A549 (cell line): ENCODE measurements around the gene DBNDD1. TPM values are rescaled to one million over a fixed set of nuclear protein-coding genes. Genes with fewer than 3 reads are reported as not detected.

Experiments used
- ATAC-seq, 2 experiments: fragments of 200-7000 bp in 1 of 2; fragments of >200 bp in 1 of 2; cut with Nextera tagmentation in 1 of 2; cut with Tn5 transposase in 1 of 2; 3 replicates each; pipeline versions ENCODE4 v1.8.0 to v1.9.1; 2018 to 2020; ENCODE audit warnings: mild to moderate bottlenecking in 1 of 2, moderate library complexity in 1 of 2
- CTCF ChIA-PET: fragments of 300-600 bp; sonication (Branson Sonifier 250); formaldehyde crosslinking; extraction: SDS; loops from one replicate; lab custom pipeline; 2021; ENCODE audit warnings: antibody characterized with exemption, inconsistent platforms; lab: Yijun Ruan, JAX
- POLR2A ChIA-PET: fragments of 350-600 bp; formaldehyde crosslinking; extraction: SDS; loops from one replicate; lab custom pipeline; 2021; ENCODE audit warnings: antibody characterized with exemption, inconsistent platforms; lab: Yijun Ruan, JAX
- DNase-seq, 2 experiments: peaks; one replicate each; pipeline versions ENCODE4 v3.0.0 to v3.0.0-alpha.2; 2011 to 2016; ENCODE audit warnings: low read depth in 1 of 2, low spot score in 1 of 2
- FAIRE-seq: peaks from 2 replicates; lab custom pipeline; 2011; peaks lifted over from hg19 to GRCh38; lab: Jason Lieb, UNC
- H3K27ac ChIP-seq, 2 experiments: fragments of >200 bp; sonication (Bioruptor Twin); formaldehyde crosslinking; 3 replicates each; pipeline ENCODE4 v1.5.1; 2016 to 2017
- H3K4me1 ChIP-seq: fragments of >200 bp; sonication (Bioruptor Twin); formaldehyde crosslinking; 3 replicates; pipeline ENCODE4 v1.6.1; 2016
- H3K4me2 ChIP-seq: fragments of >200 bp; sonication (Bioruptor Twin); formaldehyde crosslinking; 3 replicates; pipeline ENCODE4 v1.6.1; 2016
- H3K4me3 ChIP-seq: fragments of >200 bp; sonication (Bioruptor Twin); formaldehyde crosslinking; 3 replicates; pipeline ENCODE4 v1.5.1; 2016
- H3K9me3 ChIP-seq: fragments of >200 bp; sonication (Bioruptor Twin); formaldehyde crosslinking; 3 replicates; pipeline ENCODE4 v1.6.1; 2016
- BCL3 ChIP-seq: fragments of >200 bp; sonication (Bioruptor Twin); formaldehyde crosslinking; IDR thresholded peaks from 3 replicates; pipeline ENCODE4 v1.6.1; 2016
- CBX2 ChIP-seq: fragments of 200-600 bp; sonication (generic); IDR thresholded peaks from 2 replicates; pipeline ENCODE4 v1.6.1; 2016; ENCODE audit warnings: low read depth, mild to moderate bottlenecking, borderline replicate concordance
- CEBPB ChIP-seq, 2 experiments: fragments of >200 bp in 1 of 2; sonication (Bioruptor Twin) in 1 of 2; formaldehyde crosslinking in 1 of 2; IDR thresholded peaks; 2 replicates each; pipeline ENCODE4 v1.6.1; 2012 to 2016
- CHD4 ChIP-seq: fragments of 200-600 bp; sonication (generic); IDR thresholded peaks from 2 replicates; pipeline ENCODE4 v1.6.1; 2016; ENCODE audit warnings: antibody characterized with exemption, mild to moderate bottlenecking, borderline replicate concordance
- E2F6 ChIP-seq: IDR thresholded peaks from 2 replicates; pipeline ENCODE4 v1.6.1; 2012; ENCODE audit warnings: low read depth, borderline replicate concordance
- EHMT2 ChIP-seq: fragments of 200-600 bp; sonication (generic); IDR thresholded peaks from 2 replicates; pipeline ENCODE4 v1.6.1; 2016; ENCODE audit warnings: antibody characterized with exemption, low read depth, mild to moderate bottlenecking, moderate library complexity
- ELK1 ChIP-seq: fragments of 150-350 bp; IDR thresholded peaks from 2 replicates; pipeline ENCODE4 v1.6.1; 2014; ENCODE audit warnings: low read depth, mild to moderate bottlenecking, low read length
- EP300 ChIP-seq, 2 experiments: fragments of >200 bp; sonication (Bioruptor Twin); formaldehyde crosslinking; IDR thresholded peaks; 2 replicates in 1 of 2; 3 replicates in 1 of 2; pipeline ENCODE4 v1.6.1; 2016 to 2017
- FOSB ChIP-seq: fragments of 250-450 bp; sonication (Bioruptor Pico); IDR thresholded peaks from 2 replicates; pipeline ENCODE4 v1.5.0; 2020; ENCODE audit warnings: mild to moderate bottlenecking, moderate library complexity
- HEYL ChIP-seq: fragments of 250-450 bp; sonication (Bioruptor Pico); IDR thresholded peaks from 2 replicates; pipeline ENCODE4 v1.8.0; 2021; ENCODE audit warnings: mild to moderate bottlenecking, moderate library complexity
- HOXA7 ChIP-seq: fragments of 250-450 bp; sonication (Bioruptor Pico); IDR thresholded peaks from 2 replicates; pipeline ENCODE4 v1.5.0; 2020; ENCODE audit warnings: mild to moderate bottlenecking, moderate library complexity
- JUNB ChIP-seq: fragments of >200 bp; sonication (Bioruptor Twin); formaldehyde crosslinking; IDR thresholded peaks from 2 replicates; pipeline ENCODE4 v1.6.1; 2016
- KDM1A ChIP-seq: fragments of 200-600 bp; sonication (generic); IDR thresholded peaks from 2 replicates; pipeline ENCODE4 v1.6.1; 2016; ENCODE audit warnings: low read depth, mild to moderate bottlenecking
- MAFK ChIP-seq: fragments of 450-650 bp; IDR thresholded peaks from 2 replicates; pipeline ENCODE4 v1.6.1; 2014; ENCODE audit not compliant: partially characterized antibody
- MAZ ChIP-seq: fragments of 150-350 bp; IDR thresholded peaks from 2 replicates; pipeline ENCODE4 v1.6.1; 2014; ENCODE audit warnings: antibody characterized with exemption, low read depth, low read length, borderline replicate concordance
- NFE2L2 ChIP-seq: fragments of 150-350 bp; conservative IDR thresholded peaks from 2 replicates; pipeline ENCODE4 v1.6.1; 2014; ENCODE audit warnings: low read length
- NPAS2 ChIP-seq: fragments of 250-450 bp; sonication (Bioruptor Pico); IDR thresholded peaks from 2 replicates; pipeline ENCODE4 v1.8.0; 2022; ENCODE audit warnings: mild to moderate bottlenecking, moderate library complexity, borderline replicate concordance
- PHF8 ChIP-seq: fragments of 200-600 bp; sonication (generic); IDR thresholded peaks from 2 replicates; pipeline ENCODE4 v1.6.1; 2016; ENCODE audit warnings: low read depth, mild to moderate bottlenecking, antibody characterized with exemption, moderate library complexity, borderline replicate concordance
- POLR2A ChIP-seq: IDR thresholded peaks from 2 replicates; pipeline ENCODE4 v1.6.1; 2012; ENCODE audit warnings: mild to moderate bottlenecking, low read length
- RCOR1 ChIP-seq: fragments of 150-350 bp; IDR thresholded peaks from 2 replicates; pipeline ENCODE4 v1.6.1; 2014; ENCODE audit warnings: antibody characterized with exemption, low read length, low read depth
- RNF2 ChIP-seq: fragments of 200-600 bp; sonication (generic); IDR thresholded peaks from 2 replicates; pipeline ENCODE4 v1.6.1; 2016; ENCODE audit warnings: low read depth, mild to moderate bottlenecking, antibody characterized with exemption, moderate library complexity, borderline replicate concordance
- SMC3 ChIP-seq: fragments of >200 bp; sonication (Bioruptor Twin); formaldehyde crosslinking; IDR thresholded peaks from 3 replicates; pipeline ENCODE4 v1.6.1; 2018; ENCODE audit warnings: inconsistent platforms
- TFCP2L1 ChIP-seq: fragments of 250-450 bp; sonication (Bioruptor Pico); IDR thresholded peaks from 2 replicates; pipeline ENCODE4 v1.5.0; 2021; ENCODE audit warnings: mild to moderate bottlenecking
- TP53 ChIP-seq: fragments of 250-450 bp; sonication (Bioruptor Pico); IDR thresholded peaks from 2 replicates; pipeline ENCODE4 v1.5.0; 2021; ENCODE audit warnings: mild to moderate bottlenecking, moderate library complexity
- WGBS: methylation state at CpG from one replicate; pipeline ENCODE4 v1.1.6; 2017; ENCODE audit errors: missing lambda C conversion rate; 5-methylcytosine and 5-hydroxymethylcytosine counted together
- polyA minus RNA-seq: library from RNA; depleted of rRNA, polyadenylated mRNA; stranded (reverse); fragments of >200 nt; gene quantifications from 2 replicates; pipeline ENCODE4 v1.2.3, GENCODE V29; 2011; rRNA and poly(A)+ RNA removed
- polyA plus RNA-seq, 4 experiments: library from polyadenylated mRNA; depleted of rRNA in 3 of 4; stranded (reverse); fragments of >200 nt; fragmentation: RNase III in 1 of 4; extraction: RNeasy Plus Mini Kit Qiagen cat#74134 plus additional on column Dnase treatment in 1 of 4; gene quantifications; 2 replicates in 3 of 4; 3 replicates in 1 of 4; pipeline ENCODE4 v1.2.3, GENCODE V29; 2011 to 2017

DBNDD1 gene
- polyA plus RNA-seq (2011; rRNA removed) = 23.0 and 24.2 TPM in 2 replicates
- polyA plus RNA-seq (2012; cell fraction: cytosol; rRNA removed) = 42.2 and 63.0 TPM in 2 replicates
- polyA plus RNA-seq (2012; cell fraction: nucleus; rRNA removed) = 31.6 and 38.3 TPM in 2 replicates
- 39.9 to 44.7 TPM (median 43.8 TPM) in 3 replicates for polyA plus RNA-seq (2017; fragmentation: RNase III; extraction: RNeasy Plus Mini Kit Qiagen cat#74134 plus additional on column Dnase treatment)
- 19.8 and 20.2 TPM in 2 replicates for polyA minus RNA-seq

- no peak for FAIRE-seq
- peak; percentile 63 to 75 for ATAC-seq
- Histone ChIP-seq H3K9me3 (no peaks in the 10 kb centered on the region), H3K4me2 (peak within 1 kb of the TSS; percentile 87), H3K27ac (peak within 1 kb of the TSS; percentile 88 to 98), H3K4me3 (peak within 1 kb of the TSS; percentile 76), H3K4me1 (peaks cover 34% of the 10 kb centered on the region)
- ChIA-PET POLR2A (interaction anchor here (0.6 to 1.4 kb wide), 5 partner anchors 12 to 202 kb away, joined by 3 to 6 read pairs (median 5); partner anchors contain the start of genes TCF25 and TUBB3), CTCF (interaction anchor here (0.9 to 4.4 kb wide), 14 partner anchors 11 to 97 kb away, joined by 3 to 24 read pairs (median 4); no protein-coding TSS in a partner anchor)
- 12% methylated on average over 3 of the region's 103 CpGs for WGBS
- peak in 1 of 2 experiments; percentile 67 for DNase-seq
- TF ChIP-seq EP300 (IDR thresholded peaks at IDR 0.05) (no peak), E2F6 (0 out of 2 replicates have a peak, but pooled peaks have one; percentile 26), PHF8 (peak; percentile 37; the same call in 1 of the 2 replicates), CHD4 (no peak), KDM1A (no peak), ELK1 (no peak), TP53 (no peak), NPAS2 (no peak), HEYL (CRISPR knock-in tag) (no peak), JUNB (no peak), EHMT2 (no peak), POLR2A (peak; percentile 15), TFCP2L1 (CRISPR knock-in tag) (no peak), HOXA7 (CRISPR knock-in tag) (no peak), RCOR1 (no peak), MAFK (no peak), RNF2 (peak; percentile 66; the same call in 1 of the 2 replicates), MAZ (no peak), CBX2 (no peak), SMC3 (no peak), CEBPB (IDR thresholded peaks at IDR 0.05) (no peak), NFE2L2 (no peak), BCL3 (no peak)
Observed at GRCh38 chr16:90018652-90019542, at the start of gene DBNDD1. TSS of gene DBNDD1 (minus strand) at chr16:90019456. CDS start at chr16:90019341, 115 bp downstream.

GRCh38 chr16:90061437-90061836, 42.2 kb upstream of the DBNDD1 start:
- WGBS = 28% methylated on average over 3 of the region's 3 CpGs
- ATAC-seq = no peak
- Histone ChIP-seq H3K9me3 (no peaks in the 10 kb centered on the region), H3K4me1 (peaks cover 8% of the 10 kb centered on the region; the same call in 1 of the 3 replicates), H3K4me2 (no peak overlapping the region), H3K4me3 (no peak overlapping the region), H3K27ac (no peak overlapping the region)
- ChIA-PET POLR2A (no interaction called here), CTCF (interaction anchor here (5.6 kb wide), 1 partner anchor 21 kb away, joined by 29 read pairs; no protein-coding TSS in a partner anchor)
- FAIRE-seq = no peak
- no peak for TF ChIP-seq FOSB
- no peak for TF ChIP-seq POLR2A
- DNase-seq = no peak
